Urinary bladder (tissue), 4 donors: ENCODE measurements around the gene VEZT. TPM values are rescaled to one million over a fixed set of nuclear protein-coding genes. Genes with fewer than 3 reads are reported as not detected.
"Not testable (repeated sequence)": the region's sequence is repeated elsewhere in the genome, so short reads cannot be mapped to it uniquely, and the experiment has no call there.

Experiments
- DNase-seq: peaks from one replicate; pipeline ENCODE4 v3.0.0-alpha.2; 2015; ENCODE audit errors: extremely low spot score
- H3K27ac ChIP-seq: one replicate; pipeline ENCODE4 v1.5.1; 2013; ENCODE audit warnings: low read depth, mild to moderate bottlenecking, moderate library complexity
- H3K36me3 ChIP-seq: one replicate; pipeline ENCODE4 v1.6.1; 2013; ENCODE audit warnings: mild to moderate bottlenecking, moderate library complexity; ENCODE audit not compliant: insufficient read depth
- H3K4me1 ChIP-seq: one replicate; pipeline ENCODE4 v1.6.1; 2013; ENCODE audit warnings: mild to moderate bottlenecking, moderate library complexity; ENCODE audit not compliant: insufficient read depth
- H3K4me3 ChIP-seq: one replicate; pipeline ENCODE4 v1.5.1; 2013; ENCODE audit warnings: low read depth, low read length
- WGBS: extraction: QIAGEN DNeasy Blood & Tissue Kit; methylation state at CpG from one replicate; pipeline ENCODE4 v1.1.7; 2013; 5-methylcytosine and 5-hydroxymethylcytosine counted together
- polyA plus RNA-seq: library from polyadenylated mRNA; stranded (reverse); fragments of 200-250 nt; gene quantifications from one replicate; pipeline ENCODE4 v1.2.3, GENCODE V29; 2013
- total RNA-seq: library from RNA; depleted of rRNA; stranded (reverse); fragments of >200 nt; gene quantifications from one replicate; pipeline ENCODE4 v1.2.3, GENCODE V29; 2014
- donor health status: healthy with polysubstance abuse.
- donor health status: healthy.

The VEZT gene
- total and polyA plus RNA-seq, 2 donors: 39.0 to 153 TPM

- WGBS: 81% methylated on average over 1 of the region's 1 CpG
- Histone ChIP-seq H3K4me1 (no peaks in the 10 kb centered on the region), H3K36me3 (no peaks in the 10 kb centered on the region), H3K27ac (no peak overlapping the region), H3K4me3 (no peak overlapping the region)
- no peak for DNase-seq
Measured at GRCh38 chr12:95312656-95313055, 95.0 kb downstream of the VEZT start.

- H3K4me3 ChIP-seq, DNase-seq: not testable (repeated sequence)
- 95% methylated on average over 6 of the region's 6 CpGs for WGBS
Measured at GRCh38 chr12:95314756-95315155, 97.1 kb downstream of the VEZT start.

GRCh38 chr12:95316798-95317197, 99.2 kb downstream of the VEZT start:
- no peaks in the 10 kb centered on the region for H3K4me1 ChIP-seq
- no peak overlapping the region for H3K27ac ChIP-seq
- no peaks in the 10 kb centered on the region for H3K36me3 ChIP-seq
- H3K4me3 ChIP-seq: no peak overlapping the region
- no peak for DNase-seq
- 90% methylated on average over 4 of the region's 4 CpGs for WGBS

More at GRCh38 chr12:95314756-95315155, 97.1 kb downstream of the VEZT start:
- not testable (repeated sequence) for H3K4me1 ChIP-seq, H3K27ac ChIP-seq, H3K36me3 ChIP-seq

GRCh38 chr12:95318071-95318545, 100.5 kb downstream of the VEZT start:
- Histone ChIP-seq H3K4me1 (no peaks in the 10 kb centered on the region), H3K36me3 (no peaks in the 10 kb centered on the region)
- 80% methylated on average over 2 of the region's 2 CpGs for WGBS

GRCh38 chr12:95319694-95320331, 102.2 kb downstream of the VEZT start:
- WGBS: 88% methylated on average over 1 of the region's 1 CpG
- Histone ChIP-seq H3K4me1 (no peaks in the 10 kb centered on the region), H3K27ac (no peak overlapping the region), H3K4me3 (no peak overlapping the region), H3K36me3 (no peaks in the 10 kb centered on the region)
- no peak for DNase-seq

More at GRCh38 chr12:95318071-95318545, 100.5 kb downstream of the VEZT start:
- Histone ChIP-seq H3K4me3 (no peak overlapping the region), H3K27ac (peak overlapping the region; percentile 16)
- no peak for DNase-seq

GRCh38 chr12:95321516-95322246, 104.1 kb downstream of the VEZT start:
- Histone ChIP-seq H3K4me1 (no peaks in the 10 kb centered on the region), H3K27ac (no peak overlapping the region), H3K36me3 (no peaks in the 10 kb centered on the region), H3K4me3 (no peak overlapping the region)
- 72% methylated on average over 3 of the region's 3 CpGs for WGBS
- no peak for DNase-seq

GRCh38 chr12:95322326-95322725, 104.7 kb downstream of the VEZT start:
- Histone ChIP-seq H3K4me1 (no peaks in the 10 kb centered on the region), H3K4me3 (no peak overlapping the region), H3K36me3 (no peaks in the 10 kb centered on the region), H3K27ac (no peak overlapping the region)
- WGBS: 69% methylated on average over 4 of the region's 4 CpGs
- no peak for DNase-seq

- Histone ChIP-seq H3K4me1 (no peaks in the 10 kb centered on the region), H3K36me3 (no peaks in the 10 kb centered on the region), H3K27ac (no peak overlapping the region), H3K4me3 (no peak overlapping the region)
- no peak for DNase-seq
Measured at GRCh38 chr12:95323212-95323611, 105.6 kb downstream of the VEZT start.

- not testable (repeated sequence) for DNase-seq, H3K4me3 ChIP-seq, H3K36me3 ChIP-seq, H3K27ac ChIP-seq, H3K4me1 ChIP-seq
- WGBS: 80% methylated on average over 7 of the region's 7 CpGs
Measured at GRCh38 chr12:95324246-95324645, 106.6 kb downstream of the VEZT start.

GRCh38 chr12:95325501-95325900, 107.9 kb downstream of the VEZT start:
- 94% methylated on average over 4 of the region's 4 CpGs for WGBS
- Histone ChIP-seq H3K27ac (no peak overlapping the region), H3K36me3 (no peaks in the 10 kb centered on the region), H3K4me1 (no peaks in the 10 kb centered on the region), H3K4me3 (no peak overlapping the region)
- DNase-seq: no peak

GRCh38 chr12:95326445-95326844, 108.8 kb downstream of the VEZT start:
- Histone ChIP-seq H3K36me3 (no peaks in the 10 kb centered on the region), H3K27ac (no peak overlapping the region), H3K4me1 (no peaks in the 10 kb centered on the region), H3K4me3 (no peak overlapping the region)
- no peak for DNase-seq
- 19% methylated on average over 1 of the region's 1 CpG for WGBS

- no peak overlapping the region for H3K4me3 ChIP-seq
- no peak for DNase-seq
- 77% methylated on average over 5 of the region's 5 CpGs for WGBS
- no peaks in the 10 kb centered on the region for H3K4me1 ChIP-seq
- no peak overlapping the region for H3K27ac ChIP-seq
- H3K36me3 ChIP-seq: no peaks in the 10 kb centered on the region
Measured at GRCh38 chr12:95326855-95327254, 109.2 kb downstream of the VEZT start.

- Histone ChIP-seq H3K4me1 (no peaks in the 10 kb centered on the region), H3K4me3 (no peak overlapping the region), H3K27ac (no peak overlapping the region), H3K36me3 (no peaks in the 10 kb centered on the region)
- no peak for DNase-seq
Measured at GRCh38 chr12:95328708-95329107, 111.1 kb downstream of the VEZT start.

- DNase-seq: no peak
- Histone ChIP-seq H3K4me1 (no peaks in the 10 kb centered on the region), H3K27ac (no peak overlapping the region), H3K36me3 (no peaks in the 10 kb centered on the region), H3K4me3 (no peak overlapping the region)
- WGBS: 23% methylated on average over 4 of the region's 4 CpGs
Measured at GRCh38 chr12:95335948-95336347, 118.3 kb downstream of the VEZT start.
